ENCODE results near the gene RELCH.

RELCH gene

DNA sequence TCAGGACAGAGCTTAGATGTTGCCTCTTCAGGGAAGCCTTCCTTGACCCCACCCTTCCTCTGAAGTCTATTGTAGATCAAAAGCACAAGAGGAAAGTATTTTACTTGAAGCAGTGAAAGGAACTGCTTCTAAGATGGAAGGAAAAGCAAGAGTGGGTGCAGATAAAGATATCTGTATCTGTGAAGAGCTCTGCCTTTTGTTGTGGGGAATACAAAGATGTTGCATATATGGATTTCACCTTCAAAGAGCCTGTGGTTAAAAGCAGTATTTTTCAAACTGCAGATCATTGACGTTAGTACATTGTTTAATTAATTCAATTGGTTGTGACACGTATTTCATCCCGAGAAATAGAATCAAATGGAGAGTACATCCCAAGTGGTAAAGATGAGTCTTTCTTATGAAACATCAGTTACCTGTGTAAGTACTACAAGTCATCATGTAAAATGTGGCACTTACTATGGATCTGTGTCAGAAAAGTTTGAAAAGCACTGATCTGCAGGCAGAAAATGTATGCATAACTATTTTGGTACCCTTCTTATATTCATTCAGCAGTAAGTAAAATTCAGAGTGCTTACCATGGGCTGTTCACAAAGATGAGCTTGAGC is 113.4 kb downstream of the RELCH start:
- H3K4me3 ChIP-seq (ENCODE audit: low read length): no peak overlapping the region
- peak; percentile 76 for DNase-seq (ENCODE audit: low read depth, low spot score)

DNA sequence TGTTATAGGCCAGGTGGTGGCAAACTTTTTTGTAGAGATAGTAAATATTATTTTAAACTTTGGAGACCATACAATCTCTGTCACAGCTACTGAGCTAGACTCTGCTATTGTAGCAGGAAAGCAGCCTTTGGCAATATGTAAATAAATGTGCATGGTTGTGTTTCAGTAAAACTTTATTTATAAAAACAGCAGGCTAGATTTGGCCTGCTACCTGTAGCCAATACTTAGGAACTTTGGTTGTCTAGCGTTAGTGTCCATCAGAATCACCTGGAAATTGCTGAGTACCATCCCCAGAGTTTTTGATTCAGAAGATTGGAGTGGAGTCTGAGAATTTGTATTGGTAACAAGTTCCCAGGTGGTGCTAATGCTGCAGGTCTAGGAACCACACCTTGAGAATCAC is 114.3 kb downstream of the RELCH start:
- H3K4me3 ChIP-seq (ENCODE audit: low read length): no peak overlapping the region
- no peak for DNase-seq (ENCODE audit: low read depth, low spot score)

DNA sequence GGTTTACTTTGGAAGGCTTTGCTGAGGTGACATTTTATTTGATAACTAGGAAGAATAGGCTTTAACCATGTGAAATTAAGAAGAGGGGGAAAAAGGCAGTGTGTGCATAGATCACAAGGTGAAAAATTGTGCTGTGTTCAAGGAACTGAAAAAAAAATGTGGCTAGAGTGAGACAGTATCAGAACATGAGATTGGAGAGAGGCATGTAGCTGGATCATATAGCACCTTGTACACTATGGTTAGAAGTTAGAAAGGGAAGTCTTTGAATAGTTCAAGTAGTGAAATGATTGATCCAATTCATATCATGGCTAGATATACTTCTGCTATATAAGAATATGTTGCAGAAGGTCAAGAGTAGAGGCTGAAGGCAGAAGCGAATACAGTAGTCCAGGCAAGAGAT is 125.8 kb downstream of the RELCH start:
- DNase-seq (ENCODE audit: low read depth, low spot score): no peak
- no peak overlapping the region for H3K4me3 ChIP-seq (ENCODE audit: low read length)

DNA sequence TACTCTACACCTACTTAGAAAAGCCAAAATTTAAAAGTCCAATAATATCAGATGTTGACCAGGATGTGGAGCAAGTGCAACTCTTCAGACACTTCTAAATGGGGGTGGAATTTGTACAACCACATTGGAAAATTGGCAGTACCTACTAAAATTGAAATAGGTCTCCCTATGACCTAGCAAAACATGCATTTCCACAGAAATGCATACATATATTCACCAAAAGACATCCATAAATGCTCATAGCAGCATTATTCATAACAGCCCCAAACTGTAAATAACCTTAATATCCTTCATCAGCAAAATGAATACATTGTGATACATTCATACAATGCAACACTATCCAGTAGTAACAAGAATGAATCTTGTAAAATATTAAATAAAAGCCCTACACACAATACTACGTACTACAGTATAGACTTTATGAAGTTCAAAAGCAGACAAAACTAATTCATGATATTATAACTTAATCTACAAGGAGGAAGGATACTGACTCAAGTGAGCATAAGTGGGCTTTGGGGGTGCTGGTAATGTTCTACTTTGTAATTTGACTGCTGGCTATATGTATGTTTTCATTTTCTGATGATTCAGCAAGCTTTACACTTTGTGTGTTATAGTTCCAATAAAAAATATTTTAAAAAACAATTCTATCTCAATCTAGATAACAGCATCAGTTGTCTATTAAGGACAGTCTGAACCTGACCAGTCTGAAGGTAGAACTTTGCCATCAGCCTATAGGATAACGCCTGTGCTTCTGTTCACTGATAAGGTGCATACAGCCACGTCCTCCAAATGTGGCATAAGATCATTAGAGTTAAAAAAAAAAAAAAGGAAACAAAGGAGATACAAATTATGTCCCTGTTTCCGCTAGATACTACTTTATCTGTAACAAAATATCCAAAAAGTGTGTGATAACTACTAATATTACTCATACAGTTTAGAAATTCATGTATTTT is 131.4 kb downstream of the RELCH start:
- H3K4me3 ChIP-seq (ENCODE audit: low read length): no peak overlapping the region
- DNase-seq (ENCODE audit: low read depth, low spot score): no peak

DNA sequence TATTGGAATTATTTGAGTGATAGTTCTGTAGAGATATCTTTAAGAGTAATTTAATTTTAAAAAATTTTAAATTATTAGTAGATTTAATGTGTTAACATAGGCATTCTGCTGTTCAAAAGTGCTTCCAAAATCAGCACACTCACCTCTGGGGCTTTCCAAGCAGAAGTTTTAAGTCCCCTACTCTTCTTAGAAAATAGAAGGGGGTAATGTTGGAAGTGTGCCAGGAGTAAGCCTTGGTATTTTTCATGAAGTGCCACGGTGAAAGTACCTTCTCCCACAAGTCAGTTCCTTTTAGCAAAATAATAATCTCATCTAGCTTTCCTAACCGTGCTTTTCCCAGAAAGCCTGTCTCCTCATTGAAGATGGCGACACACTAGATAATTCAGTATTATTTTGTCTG is 134.1 kb downstream of the RELCH start:
- no peak overlapping the region for H3K4me3 ChIP-seq (ENCODE audit: low read length)
- DNase-seq (ENCODE audit: low read depth, low spot score): no peak

DNA sequence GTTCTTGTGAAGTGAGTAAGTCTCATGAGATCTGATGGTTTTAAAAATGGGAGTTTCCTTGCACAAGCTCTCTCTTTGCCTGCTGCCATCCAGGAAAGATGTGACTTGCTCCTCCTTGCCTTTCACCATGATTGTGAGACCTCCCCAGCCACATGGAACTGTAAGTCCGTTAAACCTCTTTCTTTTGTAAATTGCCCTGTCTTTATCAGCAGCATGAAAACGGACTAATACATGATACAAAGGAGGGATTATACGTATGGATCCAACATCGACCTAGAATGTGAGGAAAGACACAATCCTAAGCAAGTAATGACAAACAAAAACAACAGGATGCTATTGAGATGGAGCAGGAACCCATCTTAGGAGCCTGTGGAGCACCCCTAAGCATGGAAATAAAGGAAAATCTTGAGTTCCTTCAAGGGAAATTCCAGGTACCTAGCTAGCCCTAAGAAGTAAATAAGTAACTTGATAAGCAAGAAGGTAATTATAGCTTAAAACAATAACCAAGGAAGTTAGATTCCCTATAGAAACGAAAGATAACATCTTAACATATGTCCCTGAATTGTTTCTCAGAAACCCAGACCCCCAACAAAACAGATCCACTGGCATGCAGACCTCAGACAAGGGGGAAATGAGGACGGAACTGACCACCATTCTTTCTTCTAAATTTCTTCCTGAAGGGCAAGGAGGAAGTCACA is 136.6 kb downstream of the RELCH start:
- no peak for DNase-seq (ENCODE audit: low read depth, low spot score)
- no peak overlapping the region for H3K4me3 ChIP-seq (ENCODE audit: low read length)

DNA sequence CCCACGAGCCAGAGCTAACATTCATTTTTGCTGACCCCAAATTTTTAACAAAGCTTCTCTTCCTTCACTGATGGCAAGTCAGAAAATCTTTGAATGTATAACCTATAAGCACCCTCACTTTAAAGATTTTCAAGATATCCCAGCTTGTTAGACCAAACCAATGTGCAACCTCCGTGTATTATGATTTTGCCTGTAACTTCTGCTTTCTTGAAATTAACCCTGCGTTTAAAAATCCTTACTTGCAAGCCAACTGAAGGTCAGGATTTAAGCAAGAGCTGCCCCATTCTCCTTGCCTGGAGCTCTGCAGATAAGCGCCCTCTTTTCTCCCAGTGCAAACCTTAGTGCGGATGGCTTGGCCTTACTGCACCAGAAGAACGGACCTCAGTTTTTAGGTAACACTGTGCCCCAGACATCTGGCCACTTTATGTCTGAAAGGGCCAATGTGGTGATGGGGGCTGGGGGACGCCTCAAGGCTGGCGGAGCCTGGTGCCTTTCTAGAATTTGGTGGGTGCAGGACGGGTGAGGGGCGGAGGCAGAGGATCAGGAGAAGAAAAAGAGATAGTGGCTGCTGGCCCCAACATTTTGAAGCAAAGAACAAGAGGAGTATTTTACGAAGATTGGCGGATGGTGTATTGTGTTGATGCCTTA is 137.2 kb downstream of the RELCH start:
- H3K4me3 ChIP-seq (ENCODE audit: low read length): no peak overlapping the region
- no peak for DNase-seq (ENCODE audit: low read depth, low spot score)

DNA sequence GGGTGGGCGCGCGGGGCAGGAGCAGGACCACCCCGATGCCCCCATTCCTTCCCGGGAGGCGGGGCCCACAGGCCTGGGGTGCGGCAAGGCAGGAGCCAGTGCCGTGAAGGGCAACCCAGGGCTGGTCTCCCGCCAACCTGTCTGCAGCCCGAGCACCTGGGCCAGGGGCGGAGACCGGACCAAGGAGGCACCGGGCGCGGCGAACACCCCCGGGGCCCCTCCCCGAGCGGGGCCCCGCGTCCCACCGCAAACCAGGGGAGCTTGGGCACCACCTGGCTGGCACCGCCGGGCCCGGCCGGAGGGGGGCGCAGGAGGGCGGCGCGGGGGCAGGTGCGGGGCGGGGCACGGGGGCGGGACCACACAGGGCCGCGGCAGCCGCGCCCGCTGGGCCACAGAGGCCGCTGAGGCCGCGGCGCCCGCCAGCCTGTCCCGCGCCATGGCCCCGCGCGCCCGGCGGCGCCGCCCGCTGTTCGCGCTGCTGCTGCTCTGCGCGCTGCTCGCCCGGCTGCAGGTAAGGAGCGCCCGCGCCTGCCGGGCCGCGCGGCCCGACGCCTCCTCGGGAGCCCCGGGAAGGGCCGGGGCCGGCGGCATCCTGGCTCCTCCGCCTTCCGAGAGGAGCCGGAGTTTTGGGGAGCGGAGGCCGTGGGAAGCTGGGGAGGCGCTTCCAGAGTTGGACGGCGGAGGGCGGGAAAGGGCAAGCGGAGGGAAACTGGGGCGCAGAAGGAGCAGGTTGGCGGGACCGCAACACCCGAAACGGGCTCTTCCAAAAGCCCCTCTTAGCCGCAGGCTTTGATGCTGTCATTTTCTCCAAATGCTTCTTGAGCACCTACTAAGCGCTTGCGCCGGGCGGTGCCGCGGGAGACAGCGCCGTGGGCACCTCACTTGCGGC is 138.1 kb downstream of the RELCH start, which contains the start of gene TNFRSF11A:
Gene TNFRSF11A, plus strand, starts transcription at position 394 of the 889 bp plus-strand sequence. Its CDS starts 43 bp downstream, at position 437.
- peak within 1 kb of the TSS; percentile 37 for H3K4me3 ChIP-seq (ENCODE audit: low read length)
- no peak for DNase-seq (ENCODE audit: low read depth, low spot score)

DNA sequence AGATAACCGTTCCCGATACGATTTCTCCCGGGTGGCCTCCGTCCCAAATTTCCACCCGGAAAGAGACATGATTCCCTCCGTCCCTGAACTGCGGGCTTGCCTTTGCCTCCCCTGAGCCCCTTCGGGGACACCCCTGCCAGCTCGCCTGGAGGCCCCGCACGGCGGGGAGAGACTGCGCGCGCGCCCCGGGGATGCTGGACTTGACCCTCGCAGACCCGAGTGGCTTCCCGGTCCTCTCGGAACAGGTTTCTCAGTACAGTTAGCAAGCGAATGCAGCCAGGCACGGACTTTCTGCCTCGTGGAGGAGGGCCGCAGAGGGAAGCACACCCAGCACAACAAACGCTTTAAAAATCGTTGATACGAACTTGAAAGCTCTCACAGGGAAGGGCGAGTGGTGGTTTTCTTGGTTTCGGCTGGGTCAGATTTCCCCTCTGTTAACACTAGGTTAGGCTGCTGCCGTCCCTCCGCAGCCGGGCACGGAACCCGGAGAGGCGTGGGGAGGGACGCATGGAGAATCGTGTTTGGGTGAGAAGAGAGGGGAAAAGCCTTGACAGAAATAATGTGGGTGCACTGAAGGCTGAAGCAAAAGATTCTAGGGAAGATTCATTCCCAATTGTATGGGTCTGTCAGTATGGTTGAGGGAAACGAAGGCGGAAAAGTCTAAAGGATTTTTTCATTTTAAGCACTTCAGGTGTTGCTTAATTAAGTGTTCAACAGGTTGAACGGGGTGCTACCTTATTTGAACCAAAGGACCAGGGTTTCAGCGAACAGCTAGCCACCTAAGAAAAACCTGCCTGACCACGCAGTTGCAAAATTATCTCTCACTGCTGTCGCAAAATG is 139.0 kb downstream of the RELCH start:
- H3K4me3 ChIP-seq (ENCODE audit: low read length): peak overlapping the region; percentile 37
- DNase-seq (ENCODE audit: low read depth, low spot score): no peak

DNA sequence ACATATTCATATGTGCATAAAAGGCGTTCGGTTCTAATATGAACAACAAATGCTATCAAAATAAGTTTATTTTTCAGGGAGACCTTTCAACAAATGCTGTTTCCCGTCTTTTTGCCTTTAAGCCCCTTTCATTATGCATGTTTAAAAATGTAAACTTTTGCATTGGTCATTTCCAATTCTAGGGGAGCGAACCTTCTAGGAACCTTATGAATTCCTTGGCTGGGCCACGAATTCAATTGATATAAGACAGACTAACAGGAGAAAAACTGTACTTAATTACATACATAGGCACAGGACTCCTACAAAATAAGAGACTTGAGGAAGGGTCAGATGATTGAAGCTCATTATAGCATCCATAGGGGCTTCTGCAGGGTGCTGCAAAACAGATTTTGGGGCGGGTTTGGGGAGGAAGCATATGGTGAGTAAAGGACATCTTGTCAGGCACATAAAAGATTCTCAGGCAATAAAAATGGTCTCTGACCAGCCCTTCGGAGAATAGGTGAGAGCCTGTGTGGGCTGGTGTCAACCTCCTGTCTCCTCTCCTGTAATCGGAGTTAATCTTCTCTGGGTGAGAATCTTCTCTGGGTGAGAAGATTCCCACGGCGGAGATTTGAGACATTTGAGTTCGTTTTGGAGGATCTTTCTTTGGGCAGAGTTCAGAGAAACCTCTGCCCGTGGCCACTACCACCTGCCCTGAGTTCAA is 139.7 kb downstream of the RELCH start:
- no peak for DNase-seq (ENCODE audit: low read depth, low spot score)
- no peak overlapping the region for H3K4me3 ChIP-seq (ENCODE audit: low read length)

DNA sequence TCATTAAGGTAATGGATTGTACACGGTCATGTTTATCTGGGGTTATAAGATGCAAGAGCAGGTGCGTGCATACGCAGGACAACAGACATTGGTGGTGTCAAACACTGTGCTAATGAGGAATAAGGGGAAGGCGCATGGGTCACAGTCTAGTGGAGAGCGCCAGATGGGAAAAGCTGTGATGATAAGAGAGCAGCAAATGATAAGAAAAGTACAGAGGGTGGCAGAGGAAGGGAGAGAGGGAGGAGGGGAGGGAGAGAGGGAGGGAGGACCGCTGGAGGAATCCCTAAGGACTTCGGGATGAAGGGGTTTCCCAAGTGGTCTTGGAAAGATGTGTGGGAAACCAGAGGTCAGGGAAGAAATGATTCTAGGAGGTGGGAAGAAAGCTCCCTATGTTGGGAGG is 140.9 kb downstream of the RELCH start:
- DNase-seq (ENCODE audit: low read depth, low spot score): no peak
- H3K4me3 ChIP-seq (ENCODE audit: low read length): no peak overlapping the region

DNA sequence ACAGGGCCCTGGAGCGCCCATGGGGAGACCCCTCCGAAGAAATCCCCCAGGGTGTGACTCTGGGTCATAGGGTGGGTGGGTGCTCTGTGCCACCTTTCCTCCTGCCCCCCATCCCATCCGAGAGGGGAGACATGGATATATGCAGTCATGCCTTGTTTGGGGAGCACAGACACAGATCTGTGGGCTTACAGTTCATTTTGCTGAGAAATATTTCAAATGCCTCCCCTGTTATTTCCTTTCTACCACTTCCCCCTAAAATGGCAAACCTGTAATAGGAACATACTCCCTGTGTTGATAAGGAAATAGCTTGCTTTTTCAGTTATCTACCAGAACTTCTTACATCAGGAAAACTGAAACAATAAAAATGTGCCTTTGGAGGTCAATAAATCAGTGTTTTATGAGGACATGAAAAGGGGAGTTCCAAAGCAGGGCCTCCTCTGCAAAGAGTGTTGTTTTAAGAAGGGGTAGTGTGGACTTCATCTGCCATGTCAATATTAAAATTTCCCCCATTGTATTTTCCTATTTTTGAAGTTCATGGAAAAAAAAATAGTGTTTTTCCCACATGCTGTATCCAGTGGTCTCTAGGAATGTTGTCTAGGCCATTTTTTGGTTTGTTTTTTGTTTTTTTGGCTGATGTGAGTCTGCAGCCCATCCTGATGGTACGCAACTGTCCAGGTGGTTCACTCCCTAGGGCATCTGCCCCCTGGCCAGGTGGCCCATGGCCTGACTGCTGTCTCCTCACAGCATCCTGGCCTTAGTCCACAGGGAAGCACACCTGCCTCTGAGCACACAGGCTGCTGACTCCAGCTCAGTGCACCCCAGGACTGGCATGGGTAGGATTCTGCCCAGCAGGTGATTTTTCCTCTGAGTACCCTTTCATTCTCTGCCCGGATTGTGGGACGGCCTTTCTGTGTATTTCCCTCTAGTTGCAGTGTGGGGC is 141.8 kb downstream of the RELCH start:
- H3K4me3 ChIP-seq (ENCODE audit: low read length): no peak overlapping the region
- no peak for DNase-seq (ENCODE audit: low read depth, low spot score)

DNA sequence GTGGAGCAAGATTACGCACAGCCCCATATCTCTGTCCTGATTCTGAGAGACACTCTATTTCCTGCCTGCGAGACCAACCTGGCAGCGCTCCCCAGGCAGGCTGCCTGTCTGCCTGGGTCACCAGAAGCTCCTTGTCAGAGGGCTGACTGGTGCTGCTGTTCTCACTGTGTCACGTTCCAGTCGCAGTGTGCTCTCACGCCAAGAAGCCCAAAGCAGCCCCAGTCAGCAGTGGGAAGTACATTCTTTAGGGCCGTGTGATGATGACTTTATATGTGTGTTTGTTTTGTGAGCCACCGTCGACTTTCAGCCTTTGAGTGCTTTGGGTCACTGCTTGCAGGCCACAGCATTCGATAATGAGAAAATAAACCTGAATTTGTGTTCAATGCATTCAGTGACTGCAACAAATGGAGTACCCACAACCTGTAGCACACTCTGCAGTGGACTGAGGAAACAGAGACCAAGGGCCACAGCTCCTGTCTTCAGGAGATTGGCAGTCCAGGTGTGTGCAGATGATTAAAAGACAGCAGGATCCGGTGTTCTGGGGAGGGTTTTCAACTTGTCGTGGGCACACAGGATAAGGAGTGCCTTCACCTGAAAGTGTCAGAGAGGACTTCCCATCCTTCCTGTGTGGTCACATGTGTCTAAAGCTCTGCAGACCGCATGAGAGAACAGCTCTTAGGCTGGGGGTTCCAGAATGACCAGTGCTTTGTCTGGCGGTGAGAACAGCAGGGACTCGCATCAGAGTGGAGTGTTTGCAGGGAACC is 142.8 kb downstream of the RELCH start:
- no peak overlapping the region for H3K4me3 ChIP-seq (ENCODE audit: low read length)
- DNase-seq (ENCODE audit: low read depth, low spot score): no peak

DNA sequence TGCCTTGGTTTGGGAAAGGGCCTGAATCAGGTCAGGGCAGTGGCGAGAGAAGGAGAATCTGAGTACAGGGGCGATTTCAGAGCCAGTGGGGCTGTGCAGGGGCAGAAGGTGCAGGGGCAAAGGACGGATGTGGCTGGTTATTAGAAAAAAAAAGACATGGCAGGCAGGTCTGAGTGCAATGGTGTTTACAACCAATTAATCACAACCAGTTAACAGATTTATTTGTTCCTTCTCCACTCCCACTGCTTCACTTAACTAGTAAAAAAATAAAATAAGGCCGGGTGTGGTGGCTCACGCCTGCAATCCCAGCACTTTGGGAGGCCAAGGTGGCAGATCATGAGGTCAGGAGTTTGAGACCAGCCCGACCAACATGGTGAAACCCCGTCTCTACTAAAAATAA is 143.6 kb downstream of the RELCH start:
- H3K4me3 ChIP-seq (ENCODE audit: low read length): no peak overlapping the region
- DNase-seq (ENCODE audit: low read depth, low spot score): no peak

DNA sequence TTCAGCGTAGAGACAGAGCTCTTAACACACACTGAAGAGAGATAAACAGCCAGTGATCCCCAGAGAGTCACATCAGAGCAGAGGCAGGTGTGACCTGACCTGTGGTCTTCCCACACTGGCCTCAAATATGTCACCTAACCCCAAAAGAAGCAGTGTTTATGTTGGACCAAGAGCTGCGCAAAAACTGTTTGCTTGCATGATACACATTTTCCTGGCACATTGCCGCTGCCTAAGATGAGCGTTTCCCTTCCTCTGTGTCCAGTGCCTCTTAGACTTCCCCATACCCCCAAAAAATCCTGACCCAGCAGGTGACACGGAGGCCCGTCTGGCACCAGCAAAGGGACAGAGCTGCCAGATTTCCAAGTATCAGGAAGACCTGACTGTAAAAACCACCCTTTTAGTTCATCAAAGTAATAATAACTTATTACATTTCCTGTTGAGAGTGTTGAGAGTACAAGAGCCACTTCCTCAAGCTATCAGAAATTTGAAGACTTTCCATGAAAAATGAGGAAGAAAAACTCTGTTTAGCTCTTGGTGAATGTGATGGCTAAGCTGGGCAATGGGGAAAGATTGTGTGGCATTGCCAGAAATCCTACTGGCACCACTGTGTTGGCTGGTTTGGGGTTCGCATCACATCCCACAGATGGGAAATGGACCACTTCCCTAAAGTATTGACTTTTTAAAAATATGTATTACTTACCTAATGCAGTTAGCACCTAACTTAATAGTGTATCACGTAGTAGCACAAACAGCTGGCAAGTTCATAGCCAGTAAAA is 144.7 kb downstream of the RELCH start:
- no peak for DNase-seq (ENCODE audit: low read depth, low spot score)
- H3K4me3 ChIP-seq (ENCODE audit: low read length): no peak overlapping the region

Data from Jurkat, Clone E6-1 (cell line).